Cardiac fibroblast (primary cell): ENCODE measurements around the gene KIAA1217.

Experiments
- DNase-seq, 2 donors: peaks; one replicate each; pipeline versions ENCODE4 v3.0.0 to v3.0.0-alpha.2; 2010; ENCODE audit warnings: low read depth in 2 of 2
- H3K4me3 ChIP-seq, 2 donors: replicated peaks in 1 of 2; 1 replicate in 1 of 2; 2 replicates in 1 of 2; pipeline ENCODE4 v1.5.1; 2011; ENCODE audit warnings: low read depth in 2 of 2, low read length in 2 of 2, mild to moderate bottlenecking in 2 of 2, moderate library complexity in 1 of 2
- CTCF ChIP-seq: IDR thresholded peaks from one replicate; pipeline ENCODE4 v1.5.1; 2011; ENCODE audit warnings: low read depth, mild to moderate bottlenecking, low read length, inconsistent platforms

Gene KIAA1217

GRCh38 chr10:24172909-24173308 lies 36.0 kb upstream of the KIAA1217 start:
- no peak for TF ChIP-seq CTCF
- no peak for DNase-seq
- H3K4me3 ChIP-seq, result no peak overlapping the region

- no peak for DNase-seq
- no peak for TF ChIP-seq CTCF
- H3K4me3 ChIP-seq, result no peak overlapping the region
These were observed 34.9 kb upstream of the KIAA1217 start for GRCh38 chr10:24174014-24174413.

- no peak for TF ChIP-seq CTCF
- DNase-seq, result no peak
These were observed 32.3 kb upstream of the KIAA1217 start for GRCh38 chr10:24176658-24177057.

GRCh38 chr10:24177636-24178035 lies 31.3 kb upstream of the KIAA1217 start:
- H3K4me3 ChIP-seq, result no peak overlapping the region
- TF ChIP-seq CTCF, result no peak
- DNase-seq, result no peak

More at GRCh38 chr10:24176658-24177057, 32.3 kb upstream of the KIAA1217 start:
- no peak overlapping the region for H3K4me3 ChIP-seq

- no peak overlapping the region for H3K4me3 ChIP-seq
- no peak for DNase-seq
- no peak for TF ChIP-seq CTCF
These were observed 28.0 kb upstream of the KIAA1217 start for GRCh38 chr10:24180891-24181290.

- no peak for DNase-seq
- no peak for TF ChIP-seq CTCF
- H3K4me3 ChIP-seq, result no peak overlapping the region
These were observed 24.5 kb upstream of the KIAA1217 start for GRCh38 chr10:24184455-24184854.

- no peak overlapping the region for H3K4me3 ChIP-seq
- TF ChIP-seq CTCF, result no peak
- no peak for DNase-seq
These were observed 15.6 kb upstream of the KIAA1217 start for GRCh38 chr10:24193330-24193729.
